ENCODE data around the gene ABCF2.

Gene ABCF2

GRCh38 chr7:151245360-151246101 lies 18.5 kb upstream of the ABCF2 start:
- Histone ChIP-seq H3K4me3 (ENCODE audit: low read depth in 1 of 2, low read length in 2 of 2) (peak overlapping the region; percentile 30 to 42), H3K9me3 (ENCODE audit: control insufficient read depth in 1 of 2, low read length in 2 of 2) (no peaks in the 10 kb centered on the region), H3K27ac (ENCODE audit: low read length) (no peak overlapping the region), H3K27me3 (ENCODE audit: low read depth, low read length) (peaks cover 22% of the 10 kb centered on the region), H3K36me3 (ENCODE audit: control insufficient read depth in 1 of 2, insufficient read depth in 2 of 2, low read length in 2 of 2) (peaks cover 7 to 17% of the 10 kb centered on the region in 2 donors), H3K4me1 (ENCODE audit: control insufficient read depth in 1 of 2, insufficient read depth in 2 of 2, low read length in 2 of 2) (peaks cover 3 to 66% of the 10 kb centered on the region in 2 donors)

- peaks cover 22% of the 10 kb centered on the region for H3K27me3 ChIP-seq (ENCODE audit: low read depth, low read length)
- peak overlapping the region in 1 of 2 donors; percentile 42 for H3K4me3 ChIP-seq (ENCODE audit: low read depth in 1 of 2, low read length in 2 of 2)
- H3K36me3 ChIP-seq (ENCODE audit: control insufficient read depth in 1 of 2, insufficient read depth in 2 of 2, low read length in 2 of 2) = peaks cover 7 to 18% of the 10 kb centered on the region in 2 donors
- H3K9me3 ChIP-seq (ENCODE audit: control insufficient read depth in 1 of 2, low read length in 2 of 2) = no peaks in the 10 kb centered on the region
- no peak overlapping the region for H3K27ac ChIP-seq (ENCODE audit: low read length)
- H3K4me1 ChIP-seq (ENCODE audit: control insufficient read depth in 1 of 2, insufficient read depth in 2 of 2, low read length in 2 of 2) = peaks cover 3 to 59% of the 10 kb centered on the region in 2 donors
These were observed 17.9 kb upstream of the ABCF2 start for GRCh38 chr7:151244841-151245346.

GRCh38 chr7:151244196-151244840 lies 17.3 kb upstream of the ABCF2 start:
- Histone ChIP-seq H3K9me3 (ENCODE audit: control insufficient read depth in 1 of 2, low read length in 2 of 2) (no peaks in the 10 kb centered on the region), H3K36me3 (ENCODE audit: control insufficient read depth in 1 of 2, insufficient read depth in 2 of 2, low read length in 2 of 2) (peaks cover 7 to 21% of the 10 kb centered on the region in 2 donors), H3K27ac (ENCODE audit: low read length) (no peak overlapping the region), H3K27me3 (ENCODE audit: low read depth, low read length) (peaks cover 22% of the 10 kb centered on the region), H3K4me3 (ENCODE audit: low read depth in 1 of 2, low read length in 2 of 2) (no peak overlapping the region), H3K4me1 (ENCODE audit: control insufficient read depth in 1 of 2, insufficient read depth in 2 of 2, low read length in 2 of 2) (peaks cover 3 to 54% of the 10 kb centered on the region in 2 donors)

GRCh38 chr7:151243408-151244195 lies 16.6 kb upstream of the ABCF2 start:
- no peak overlapping the region for H3K27ac ChIP-seq (ENCODE audit: low read length)

GRCh38 chr7:151243045-151243349 lies 16.0 kb upstream of the ABCF2 start:
- H3K4me3 ChIP-seq (ENCODE audit: low read depth in 1 of 2, low read length in 2 of 2) = peak overlapping the region in 1 of 2 donors; percentile 26
- no peak overlapping the region for H3K27ac ChIP-seq (ENCODE audit: low read length)
- H3K36me3 ChIP-seq (ENCODE audit: control insufficient read depth in 1 of 2, insufficient read depth in 2 of 2, low read length in 2 of 2) = peaks cover 17 to 35% of the 10 kb centered on the region in 2 donors
- H3K9me3 ChIP-seq (ENCODE audit: control insufficient read depth in 1 of 2, low read length in 2 of 2) = no peaks in the 10 kb centered on the region
- peaks cover 22% of the 10 kb centered on the region for H3K27me3 ChIP-seq (ENCODE audit: low read depth, low read length)
- H3K4me1 ChIP-seq (ENCODE audit: control insufficient read depth in 1 of 2, insufficient read depth in 2 of 2, low read length in 2 of 2) = peaks cover 3 to 50% of the 10 kb centered on the region in 2 donors

More at GRCh38 chr7:151243408-151244195, 16.6 kb upstream of the ABCF2 start:
- peaks cover 13 to 28% of the 10 kb centered on the region in 2 donors for H3K36me3 ChIP-seq (ENCODE audit: control insufficient read depth in 1 of 2, insufficient read depth in 2 of 2, low read length in 2 of 2)
- H3K9me3 ChIP-seq (ENCODE audit: control insufficient read depth in 1 of 2, low read length in 2 of 2) = no peaks in the 10 kb centered on the region
- peaks cover 22% of the 10 kb centered on the region for H3K27me3 ChIP-seq (ENCODE audit: low read depth, low read length)
- peak overlapping the region in 1 of 2 donors; percentile 26 for H3K4me3 ChIP-seq (ENCODE audit: low read depth in 1 of 2, low read length in 2 of 2)
- peaks cover 3 to 53% of the 10 kb centered on the region in 2 donors for H3K4me1 ChIP-seq (ENCODE audit: control insufficient read depth in 1 of 2, insufficient read depth in 2 of 2, low read length in 2 of 2)

- Histone ChIP-seq H3K4me3 (ENCODE audit: low read depth in 1 of 2, low read length in 2 of 2) (no peak overlapping the region), H3K27me3 (ENCODE audit: low read depth, low read length) (peaks cover 22% of the 10 kb centered on the region), H3K36me3 (ENCODE audit: control insufficient read depth in 1 of 2, insufficient read depth in 2 of 2, low read length in 2 of 2) (peaks cover 21 to 40% of the 10 kb centered on the region in 2 donors), H3K27ac (ENCODE audit: low read length) (no peak overlapping the region), H3K4me1 (ENCODE audit: control insufficient read depth in 1 of 2, insufficient read depth in 2 of 2, low read length in 2 of 2) (peaks cover 3 to 45% of the 10 kb centered on the region in 2 donors), H3K9me3 (ENCODE audit: control insufficient read depth in 1 of 2, low read length in 2 of 2) (no peaks in the 10 kb centered on the region)
These were observed 15.4 kb upstream of the ABCF2 start for GRCh38 chr7:151242159-151243044.

- Histone ChIP-seq H3K36me3 (ENCODE audit: control insufficient read depth in 1 of 2, insufficient read depth in 2 of 2, low read length in 2 of 2) (peaks cover 26 to 47% of the 10 kb centered on the region in 2 donors), H3K27ac (ENCODE audit: low read length) (no peak overlapping the region), H3K9me3 (ENCODE audit: control insufficient read depth in 1 of 2, low read length in 2 of 2) (no peaks in the 10 kb centered on the region), H3K27me3 (ENCODE audit: low read depth, low read length) (peaks cover 22% of the 10 kb centered on the region), H3K4me1 (ENCODE audit: control insufficient read depth in 1 of 2, insufficient read depth in 2 of 2, low read length in 2 of 2) (peaks cover 3 to 38% of the 10 kb centered on the region in 2 donors), H3K4me3 (ENCODE audit: low read depth in 1 of 2, low read length in 2 of 2) (no peak overlapping the region)
These were observed 14.7 kb upstream of the ABCF2 start for GRCh38 chr7:151241755-151242096.

GRCh38 chr7:151240942-151241754 lies 14.1 kb upstream of the ABCF2 start:
- Histone ChIP-seq H3K36me3 (ENCODE audit: control insufficient read depth in 1 of 2, insufficient read depth in 2 of 2, low read length in 2 of 2) (peaks cover 32 to 47% of the 10 kb centered on the region in 2 donors), H3K27ac (ENCODE audit: low read length) (no peak overlapping the region), H3K4me3 (ENCODE audit: low read depth in 1 of 2, low read length in 2 of 2) (no peak overlapping the region), H3K27me3 (ENCODE audit: low read depth, low read length) (peaks cover 19% of the 10 kb centered on the region), H3K4me1 (ENCODE audit: control insufficient read depth in 1 of 2, insufficient read depth in 2 of 2, low read length in 2 of 2) (peaks cover 0 to 32% of the 10 kb centered on the region in 2 donors), H3K9me3 (ENCODE audit: control insufficient read depth in 1 of 2, low read length in 2 of 2) (no peaks in the 10 kb centered on the region)

GRCh38 chr7:151240536-151240935 lies 13.5 kb upstream of the ABCF2 start:
- Histone ChIP-seq H3K4me3 (ENCODE audit: low read depth in 1 of 2, low read length in 2 of 2) (no peak overlapping the region), H3K36me3 (ENCODE audit: control insufficient read depth in 1 of 2, insufficient read depth in 2 of 2, low read length in 2 of 2) (peaks cover 33 to 50% of the 10 kb centered on the region in 2 donors), H3K27ac (ENCODE audit: low read length) (no peak overlapping the region), H3K4me1 (ENCODE audit: control insufficient read depth in 1 of 2, insufficient read depth in 2 of 2, low read length in 2 of 2) (peaks cover 0 to 26% of the 10 kb centered on the region in 2 donors), H3K27me3 (ENCODE audit: low read depth, low read length) (peaks cover 14% of the 10 kb centered on the region), H3K9me3 (ENCODE audit: control insufficient read depth in 1 of 2, low read length in 2 of 2) (no peaks in the 10 kb centered on the region)

Data from muscle layer of duodenum (tissue), 2 donors.